ENCODE data around the gene CACNG8.
A peak's percentile ranks its signal among the peaks of the same experiment; 100 is the strongest.

Gene CACNG8

GRCh38 chr19:53989600-53990533 lies 27.1 kb downstream of the CACNG8 start:
- TF ChIP-seq CTCF (IDR thresholded peaks at IDR 0.05; ENCODE audit: low read depth, low read length): no peak
- in situ Hi-C loops (cut with HindIII; ENCODE audit: low sequenced_read_pairs): no loop called here

GRCh38 chr19:53991224-53992113 lies 28.7 kb downstream of the CACNG8 start, which contains the start of gene CACNG6:
TSS of gene CACNG6 (plus strand) at chr19:53991637. CDS start at chr19:53992878, 1,241 bp downstream.
- no peak for TF ChIP-seq CTCF (IDR thresholded peaks at IDR 0.05; ENCODE audit: low read depth, low read length)
- no peak for DNase-seq (ENCODE audit: low read depth, low spot score)
- H3K4me3 ChIP-seq (ENCODE audit: low read depth, low read length): peak within 1 kb of the TSS; percentile 27
- in situ Hi-C loops (cut with HindIII; ENCODE audit: low sequenced_read_pairs): no loop called here

More at GRCh38 chr19:53989600-53990533, 27.1 kb downstream of the CACNG8 start:
- no peak overlapping the region for H3K4me3 ChIP-seq (ENCODE audit: low read depth, low read length)
- no peak for DNase-seq (ENCODE audit: low read depth, low spot score)

GRCh38 chr19:53992211-53992610 lies 29.5 kb downstream of the CACNG8 start:
- in situ Hi-C loops (cut with HindIII; ENCODE audit: low sequenced_read_pairs): no loop called here
- no peak overlapping the region for H3K4me3 ChIP-seq (ENCODE audit: low read depth, low read length)
- DNase-seq (ENCODE audit: low read depth, low spot score): no peak
- TF ChIP-seq CTCF (IDR thresholded peaks at IDR 0.05; ENCODE audit: low read depth, low read length): no peak

GRCh38 chr19:53992815-53993214 lies 30.1 kb downstream of the CACNG8 start:
- in situ Hi-C loops (cut with HindIII; ENCODE audit: low sequenced_read_pairs): no loop called here
- H3K4me3 ChIP-seq (ENCODE audit: low read depth, low read length): no peak overlapping the region
- no peak for TF ChIP-seq CTCF (IDR thresholded peaks at IDR 0.05; ENCODE audit: low read depth, low read length)
- DNase-seq (ENCODE audit: low read depth, low spot score): no peak

GRCh38 chr19:53993448-53993847 lies 30.7 kb downstream of the CACNG8 start:
- no peak overlapping the region for H3K4me3 ChIP-seq (ENCODE audit: low read depth, low read length)
- TF ChIP-seq CTCF (IDR thresholded peaks at IDR 0.05; ENCODE audit: low read depth, low read length): no peak
- in situ Hi-C loops (cut with HindIII; ENCODE audit: low sequenced_read_pairs): no loop called here
- no peak for DNase-seq (ENCODE audit: low read depth, low spot score)

GRCh38 chr19:53994811-53995210 lies 32.1 kb downstream of the CACNG8 start:
- no peak for TF ChIP-seq CTCF (IDR thresholded peaks at IDR 0.05; ENCODE audit: low read depth, low read length)
- in situ Hi-C loops (cut with HindIII; ENCODE audit: low sequenced_read_pairs): no loop called here
- no peak overlapping the region for H3K4me3 ChIP-seq (ENCODE audit: low read depth, low read length)
- no peak for DNase-seq (ENCODE audit: low read depth, low spot score)

All from astrocyte of the spinal cord (primary cell).